ENCODE results near the gene EFEMP1.

DNA sequence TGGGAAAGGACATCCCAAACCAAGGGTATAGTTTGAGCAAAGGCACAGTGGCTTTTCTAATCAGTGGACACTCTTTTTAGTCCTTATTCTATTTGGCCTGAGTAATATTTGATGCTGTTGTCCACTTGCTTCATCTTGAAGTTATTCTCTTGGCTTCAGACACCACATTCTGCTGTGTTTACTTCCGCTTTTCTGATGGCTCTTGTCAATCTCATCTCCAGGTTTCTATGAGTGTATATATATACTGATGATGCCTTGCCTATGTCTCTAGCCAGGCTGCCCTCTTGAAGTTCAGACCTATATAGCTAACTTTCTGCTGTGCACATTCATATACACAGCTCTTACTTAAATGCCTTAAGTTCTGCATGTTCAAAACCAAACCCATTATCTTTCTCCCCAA lies 83.1 kb downstream of the EFEMP1 start:
- TF ChIP-seq CTCF (IDR thresholded peaks at IDR 0.05) (no peak), POLR2A (IDR thresholded peaks at IDR 0.05) (no peak)

All from esophagus squamous epithelium (tissue), 4 donors.